ENCODE measurements around the gene SLC47A1. TPM values are rescaled to one million over a fixed set of nuclear protein-coding genes. Genes with fewer than 3 reads are reported as not detected.

Gene SLC47A1
- total and polyA plus RNA-seq, 2 donors (not counting 1 experiment from before 2014, with no cell fraction given) = not detected

- Mint-ChIP-seq H3K27me3 (peaks cover 3% of the 10 kb centered on the region), H3K4me3 (no peak overlapping the region), H3K4me1 (no peaks in the 10 kb centered on the region), H3K9me3 (ENCODE audit: insufficient read depth) (peaks cover 26% of the 10 kb centered on the region), H3K27ac (no peak overlapping the region)
- POLR2A ChIA-PET = no interaction called here
- intact Hi-C loops (cut with micrococcal nuclease) = no loop called here
- ATAC-seq (ENCODE audit: low read depth) (no peak), DNase-seq (no peak)
- Histone ChIP-seq H3K9me3 (ENCODE audit: control extremely low read depth in 1 of 3, control insufficient read depth in 2 of 3, insufficient read depth in 1 of 3, low read length in 2 of 3) (peaks cover 5 to 35% (median 30%) of the 10 kb centered on the region in 3 donors), H3K36me3 (replicated peaks in 1 of 2; ENCODE audit: control extremely low read depth in 1 of 2, control insufficient read depth in 1 of 2, extremely low read depth in 1 of 2, insufficient read depth in 2 of 2, low read length in 1 of 2) (no peaks in the 10 kb centered on the region), H3K4me1 (ENCODE audit: control insufficient read depth in 2 of 2, insufficient read depth in 2 of 2, low read length in 2 of 2) (no peaks in the 10 kb centered on the region), H4K20me1 (ENCODE audit: control insufficient read depth, insufficient read depth, low read length, poor library complexity, severe bottlenecking) (no peaks in the 10 kb centered on the region), H3K4me2 (replicated peaks; ENCODE audit: low read depth, low read length, poor library complexity, severe bottlenecking) (no peak overlapping the region), H2AFZ (ENCODE audit: insufficient read depth, low read depth, low read length, poor library complexity, severe bottlenecking) (no peak overlapping the region), H3K79me2 (ENCODE audit: control insufficient read depth, insufficient read depth, low read length) (no peaks in the 10 kb centered on the region), H3K9ac (ENCODE audit: low read length) (no peak overlapping the region), H3K27me3 (replicated peaks in 1 of 4; ENCODE audit: control extremely low read depth in 1 of 4, control insufficient read depth in 3 of 4, insufficient read depth in 4 of 4, low read length in 3 of 4) (peaks cover 0 to 6% (median 2%) of the 10 kb centered on the region in 4 experiments), H3K27ac (ENCODE audit: low read length in 2 of 2) (no peak overlapping the region), H3K4me3 (ENCODE audit: control extremely low read depth in 1 of 5, extremely low read depth in 1 of 5, insufficient read depth in 1 of 5, low read depth in 2 of 5, low read length in 4 of 5) (no peak overlapping the region)
- no peak for TF ChIP-seq CTCF (IDR thresholded peaks at IDR 0.05)
- no peak for TF ChIP-seq EZH2 (IDR thresholded peaks at IDR 0.05; ENCODE audit: borderline replicate concordance, insufficient read depth, low read depth, low read length, poor library complexity, severe bottlenecking)
- WGBS (ENCODE audit: insufficient coverage) = no CpG with 5 or more reads among the region's 2 CpGs
- CTCF ChIA-PET = no interaction called here
These were observed 86.2 kb downstream of the SLC47A1 start for GRCh38 chr17:19619705-19620325.

- Mint-ChIP-seq H3K4me3 (no peak overlapping the region), H3K27me3 (peaks cover 10% of the 10 kb centered on the region), H3K27ac (no peak overlapping the region), H3K9me3 (ENCODE audit: insufficient read depth) (peaks cover 26% of the 10 kb centered on the region), H3K4me1 (no peaks in the 10 kb centered on the region)
- Histone ChIP-seq H3K4me3 (ENCODE audit: control extremely low read depth in 1 of 5, extremely low read depth in 1 of 5, insufficient read depth in 1 of 5, low read depth in 2 of 5, low read length in 4 of 5) (no peak overlapping the region), H3K79me2 (ENCODE audit: control insufficient read depth, insufficient read depth, low read length) (no peaks in the 10 kb centered on the region), H3K9me3 (ENCODE audit: control extremely low read depth in 1 of 3, control insufficient read depth in 2 of 3, insufficient read depth in 1 of 3, low read length in 2 of 3) (peaks cover 5 to 35% (median 30%) of the 10 kb centered on the region in 3 donors), H3K27ac (ENCODE audit: low read length in 2 of 2) (no peak overlapping the region), H3K4me2 (replicated peaks; ENCODE audit: low read depth, low read length, poor library complexity, severe bottlenecking) (no peak overlapping the region), H3K9ac (ENCODE audit: low read length) (no peak overlapping the region), H2AFZ (ENCODE audit: insufficient read depth, low read depth, low read length, poor library complexity, severe bottlenecking) (no peak overlapping the region), H3K27me3 (replicated peaks in 1 of 4; ENCODE audit: control extremely low read depth in 1 of 4, control insufficient read depth in 3 of 4, insufficient read depth in 4 of 4, low read length in 3 of 4) (peaks cover 0 to 8% (median 4%) of the 10 kb centered on the region in 4 experiments), H3K4me1 (ENCODE audit: control insufficient read depth in 2 of 2, insufficient read depth in 2 of 2, low read length in 2 of 2) (no peaks in the 10 kb centered on the region), H4K20me1 (ENCODE audit: control insufficient read depth, insufficient read depth, low read length, poor library complexity, severe bottlenecking) (no peaks in the 10 kb centered on the region), H3K36me3 (replicated peaks in 1 of 2; ENCODE audit: control extremely low read depth in 1 of 2, control insufficient read depth in 1 of 2, extremely low read depth in 1 of 2, insufficient read depth in 2 of 2, low read length in 1 of 2) (no peaks in the 10 kb centered on the region)
- CTCF ChIA-PET = interaction anchor here (2.2 kb wide), 1 partner anchor 34 kb away, joined by 4 read pairs; no protein-coding TSS in a partner anchor
- ATAC-seq (ENCODE audit: low read depth) (no peak), DNase-seq (no peak)
- WGBS (ENCODE audit: insufficient coverage) = no CpG with 5 or more reads among the region's 1 CpG
- intact Hi-C loops (cut with micrococcal nuclease) = no loop called here
- TF ChIP-seq EZH2 (IDR thresholded peaks at IDR 0.05; ENCODE audit: borderline replicate concordance, insufficient read depth, low read depth, low read length, poor library complexity, severe bottlenecking) = no peak
- no peak for TF ChIP-seq CTCF (IDR thresholded peaks at IDR 0.05)
- POLR2A ChIA-PET = no interaction called here
These were observed 88.0 kb downstream of the SLC47A1 start for GRCh38 chr17:19621697-19622096.
